HCT116 (cell line): ENCODE measurements around the gene DOK5. TPM values are rescaled to one million over a fixed set of nuclear protein-coding genes. Genes with fewer than 3 reads are reported as not detected.

Experiments used
- ATAC-seq: fragments of 200-7000 bp; cut with Tn5 transposase; 2 replicates; pipeline ENCODE4 v1.9.1; 2020; ENCODE audit warnings: mild to moderate bottlenecking, moderate library complexity
- BruUV-seq: library from RNA; stranded (reverse); fragments of 400-500 nt; replicated peaks from 2 replicates; lab custom pipeline; 2021; lab: Mats Ljungman, UMichigan
- CTCF ChIA-PET: fragments of 300-600 bp; sonication (Branson Sonifier 250); formaldehyde crosslinking; loops from one replicate; lab custom pipeline; 2021; ENCODE audit warnings: antibody characterized with exemption; lab: Charles Lee
- POLR2A ChIA-PET: fragments of 300-600, 350-600 bp; sonication (Branson Sonifier 250); formaldehyde crosslinking; loops from one replicate; lab custom pipeline; 2021; ENCODE audit warnings: antibody characterized with exemption; lab: Charles Lee
- RAD21 ChIA-PET, 2 experiments: fragments of 300-600 bp; sonication (Branson Sonifier 250); formaldehyde crosslinking; loops; one replicate each; lab custom pipeline; 2023; ENCODE audit warnings: low total read pairs in 2 of 2; ENCODE audit not compliant: uncharacterized antibody in 2 of 2, unreplicated experiment in 2 of 2, low non-redundant PET in 1 of 2; lab: Charles Lee
- DNase-seq: peaks from one replicate; pipeline ENCODE4 v3.0.0-alpha.2; 2010; ENCODE audit warnings: low read depth, low spot score
- H2AFZ ChIP-seq: fragments of 200-600 bp; shearing (Covaris generic), sonication (generic); 2 replicates; pipeline ENCODE4 v1.6.1; 2017; ENCODE audit warnings: low read depth, mixed run types, mixed read lengths, antibody characterized with exemption, low read length; ENCODE audit not compliant: poor library complexity, severe bottlenecking
- H3K27ac ChIP-seq: 2 replicates; pipeline ENCODE4 v1.5.1; 2012; ENCODE audit warnings: low read depth, low read length
- H3K27me3 ChIP-seq: fragments of 200-600 bp; sonication (generic); 2 replicates; pipeline ENCODE4 v1.6.1; 2016; ENCODE audit warnings: mixed run types, low read length, mixed read lengths; ENCODE audit not compliant: insufficient read depth
- H3K36me3 ChIP-seq, 2 experiments: fragments of 200-500 bp in 1 of 2; fragments of 200-600 bp in 1 of 2; sonication (Bioruptor generic) in 1 of 2; sonication (generic) in 1 of 2; 2 replicates each; pipeline versions ENCODE4 v1.5.1 to v1.6.1; 2014 to 2016; ENCODE audit warnings: low read length in 2 of 2, inconsistent platforms in 1 of 2, mixed read lengths in 1 of 2, mixed run types in 1 of 2; ENCODE audit not compliant: insufficient read depth in 2 of 2, control insufficient read depth in 1 of 2
- H3K4me1 ChIP-seq, 2 experiments: fragments of 200-600 bp in 1 of 2; sonication (generic) in 1 of 2; 2 replicates each; pipeline versions ENCODE4 v1.5.1 to v1.6.1; 2012 to 2017; ENCODE audit warnings: low read length in 2 of 2, inconsistent platforms in 1 of 2, mild to moderate bottlenecking in 1 of 2, mixed read lengths in 1 of 2, mixed run types in 1 of 2, moderate library complexity in 1 of 2; ENCODE audit not compliant: insufficient read depth in 2 of 2, control insufficient read depth in 1 of 2
- H3K4me2 ChIP-seq: fragments of 200-600 bp; sonication (generic); 2 replicates; pipeline ENCODE4 v1.6.1; 2017; ENCODE audit warnings: mixed run types, low read length, mixed read lengths
- H3K4me3 ChIP-seq, 2 experiments: fragments of 200-600 bp in 1 of 2; sonication (generic) in 1 of 2; replicated peaks in 1 of 2; 2 replicates each; pipeline ENCODE4 v1.5.1; 2011 to 2016; ENCODE audit warnings: low read length in 2 of 2, control low read depth in 1 of 2, low read depth in 1 of 2, mild to moderate bottlenecking in 1 of 2, mixed read lengths in 1 of 2, mixed run types in 1 of 2
- H3K79me2 ChIP-seq: fragments of 200-600 bp; sonication (generic); 2 replicates; pipeline ENCODE4 v1.6.1; 2017; ENCODE audit warnings: mild to moderate bottlenecking, mixed run types, low read length, moderate library complexity, mixed read lengths; ENCODE audit not compliant: insufficient read depth
- H3K9ac ChIP-seq: fragments of 200-600 bp; sonication (generic); 2 replicates; pipeline ENCODE4 v1.6.1; 2016; ENCODE audit warnings: low read length, mixed read lengths
- H3K9me2 ChIP-seq: fragments of 200-600 bp; sonication (generic), shearing (Covaris generic); 2 replicates; pipeline ENCODE4 v1.6.1; 2017; ENCODE audit warnings: mixed run types, mild to moderate bottlenecking, moderate library complexity; ENCODE audit not compliant: insufficient read depth
- H3K9me3 ChIP-seq, 2 experiments: fragments of 200-500 bp in 1 of 2; fragments of 200-600 bp in 1 of 2; sonication (Bioruptor generic) in 1 of 2; sonication (generic) in 1 of 2; 2 replicates each; pipeline ENCODE4 v1.6.1; 2014 to 2017; ENCODE audit warnings: low read length in 2 of 2, mixed read lengths in 2 of 2, inconsistent platforms in 1 of 2, low read depth in 1 of 2, mild to moderate bottlenecking in 1 of 2, mixed run types in 1 of 2, moderate library complexity in 1 of 2; ENCODE audit not compliant: control insufficient read depth in 1 of 2, insufficient read depth in 1 of 2
- H4K20me1 ChIP-seq: fragments of 200-600 bp; sonication (generic), shearing (Covaris generic); 2 replicates; pipeline ENCODE4 v1.6.1; 2017; ENCODE audit warnings: mixed run types, mild to moderate bottlenecking, moderate library complexity; ENCODE audit not compliant: insufficient read depth
- ATF3 ChIP-seq: IDR thresholded peaks from 2 replicates; pipeline ENCODE4 v1.6.1; 2012
- CBX3 ChIP-seq: IDR thresholded peaks from 2 replicates; pipeline ENCODE4 v1.6.1; 2012; ENCODE audit warnings: low read depth
- CEBPB ChIP-seq: IDR thresholded peaks from 2 replicates; pipeline ENCODE4 v1.6.1; 2012; ENCODE audit warnings: low read depth
- CTCF ChIP-seq, 3 experiments: fragments of 200-600 bp in 1 of 3; sonication (generic) in 1 of 3; IDR thresholded peaks in 2 of 3; conservative IDR thresholded peaks in 1 of 3; 2 replicates each; pipeline ENCODE4 v1.5.1; 2012 to 2017; ENCODE audit warnings: low read depth in 2 of 3, low read length in 2 of 3, antibody characterized with exemption in 1 of 3, borderline replicate concordance in 1 of 3, control low read depth in 1 of 3, mild to moderate bottlenecking in 1 of 3, mixed read lengths in 1 of 3, mixed run types in 1 of 3, moderate library complexity in 1 of 3; ENCODE audit not compliant: insufficient read depth in 1 of 3
- EGR1 ChIP-seq: IDR thresholded peaks from 2 replicates; pipeline ENCODE4 v1.6.1; 2012; ENCODE audit warnings: low read depth
- ELF1 ChIP-seq: IDR thresholded peaks from 2 replicates; pipeline ENCODE4 v1.6.1; 2012; ENCODE audit warnings: low read depth, borderline replicate concordance
- EZH2phosphoT487 ChIP-seq: fragments of 200-600 bp; IDR thresholded peaks from 2 replicates; pipeline ENCODE4 v1.6.1; 2018; ENCODE audit warnings: antibody characterized with exemption, borderline replicate concordance
- FOSL1 ChIP-seq: IDR thresholded peaks from 2 replicates; pipeline ENCODE4 v1.6.1; 2012; ENCODE audit warnings: low read depth
- MAX ChIP-seq: IDR thresholded peaks from 2 replicates; pipeline ENCODE4 v1.6.1; 2012
- POLR2A ChIP-seq: IDR thresholded peaks from 2 replicates; pipeline ENCODE4 v1.7.0; 2011; ENCODE audit warnings: borderline replicate concordance; ENCODE audit not compliant: insufficient read depth, insufficient read length; ENCODE audit errors: extremely low read depth
- POLR2AphosphoS5 ChIP-seq: IDR thresholded peaks from 2 replicates; pipeline ENCODE4 v1.6.1; 2011; ENCODE audit warnings: mild to moderate bottlenecking, low read depth, low read length, moderate library complexity
- RAD21 ChIP-seq: IDR thresholded peaks from 2 replicates; pipeline ENCODE4 v1.6.1; 2012; ENCODE audit warnings: low read depth, mild to moderate bottlenecking
- SIN3A ChIP-seq: IDR thresholded peaks from 2 replicates; pipeline ENCODE4 v1.6.1; 2012; ENCODE audit warnings: low read depth
- SP1 ChIP-seq: IDR thresholded peaks from 2 replicates; pipeline ENCODE4 v1.6.1; 2012; ENCODE audit warnings: low read depth
- SRF ChIP-seq: IDR thresholded peaks from 2 replicates; pipeline ENCODE4 v1.6.1; 2012; ENCODE audit warnings: low read depth
- TCF7L2 ChIP-seq: IDR thresholded peaks from 2 replicates; pipeline ENCODE4 v1.7.0; 2011; ENCODE audit warnings: borderline replicate concordance, inconsistent platforms; ENCODE audit not compliant: insufficient read depth, insufficient read length; ENCODE audit errors: extremely low read depth
- YY1 ChIP-seq: IDR thresholded peaks from 2 replicates; pipeline ENCODE4 v1.6.1; 2011; ENCODE audit warnings: low read length, low read depth, moderate library complexity, mild to moderate bottlenecking; ENCODE audit not compliant: insufficient replicate concordance; ENCODE audit errors: extremely low read depth
- ZFX ChIP-seq: fragments of 450-650 bp; IDR thresholded peaks from 2 replicates; pipeline ENCODE4 v1.6.1; 2017
- ZNF274 ChIP-seq: fragments of 200-500 bp; sonication (Bioruptor generic); IDR thresholded peaks from 2 replicates; pipeline ENCODE4 v1.6.1; 2014; ENCODE audit warnings: mild to moderate bottlenecking, low read depth, low read length, inconsistent platforms
- intact Hi-C: fragments of 100-400 bp; cut with micrococcal nuclease; formaldehyde crosslinking; loops from 2 replicates; pipeline ENCODE4 v1.10.0; 2022
- total RNA-seq: library from RNA; stranded (reverse); gene quantifications from one replicate; pipeline ENCODE4 v1.2.1, GENCODE V29; 2021; ENCODE audit not compliant: unreplicated experiment

DOK5 gene
- total RNA-seq, 1 experiment from 2014 or later, result not detected

- POLR2A ChIA-PET, result no interaction called here
- no peak overlapping the region for H3K9ac ChIP-seq
- no peak overlapping the region for H3K27ac ChIP-seq
- RAD21 ChIA-PET, result no interaction called here
- intact Hi-C loops, result no loop called here
- no peak overlapping the region for H3K4me3 ChIP-seq
- H3K27me3 ChIP-seq, result no peaks in the 10 kb centered on the region
- no peaks in the 10 kb centered on the region for H3K4me1 ChIP-seq
- H3K36me3 ChIP-seq, result no peaks in the 10 kb centered on the region
- no peaks in the 10 kb centered on the region for H3K79me2 ChIP-seq
- H3K9me3 ChIP-seq, result no peaks in the 10 kb centered on the region
- H3K9me2 ChIP-seq, result no peaks in the 10 kb centered on the region
- no peak overlapping the region for H2AFZ ChIP-seq
- ATAC-seq (no peak), DNase-seq (no peak)
- H3K4me2 ChIP-seq, result no peak overlapping the region
- CTCF ChIA-PET, result no interaction called here
- no peaks in the 10 kb centered on the region for H4K20me1 ChIP-seq
- no TSS peak for BruUV-seq
- no peak for TF ChIP-seq ATF3
- no peak for TF ChIP-seq SP1
- TF ChIP-seq RAD21, result no peak
- TF ChIP-seq POLR2AphosphoS5, result no peak
- TF ChIP-seq POLR2A, result no peak
- TF ChIP-seq FOSL1, result no peak
- no peak for TF ChIP-seq ZFX
Observed at GRCh38 chr20:54692168-54692887, 216.9 kb downstream of the DOK5 start.

- no TSS peak for BruUV-seq
- H3K9me3 ChIP-seq, result no peaks in the 10 kb centered on the region
- no peak overlapping the region for H3K9ac ChIP-seq
- no peak for ATAC-seq
- no peaks in the 10 kb centered on the region for H3K9me2 ChIP-seq
- ChIA-PET POLR2A (no interaction called here), RAD21 (no interaction called here), CTCF (no interaction called here)
- no peaks in the 10 kb centered on the region for H3K27me3 ChIP-seq
- intact Hi-C loops, result no loop called here
- H3K4me2 ChIP-seq, result no peak overlapping the region
- H3K79me2 ChIP-seq, result no peaks in the 10 kb centered on the region
- no peak overlapping the region for H3K4me3 ChIP-seq
- H4K20me1 ChIP-seq, result no peaks in the 10 kb centered on the region
- no peaks in the 10 kb centered on the region for H3K4me1 ChIP-seq
- H3K36me3 ChIP-seq, result no peaks in the 10 kb centered on the region
- H2AFZ ChIP-seq, result no peak overlapping the region
- TF ChIP-seq EGR1 (no peak), CBX3 (no peak), YY1 (no peak), RAD21 (no peak), CTCF (IDR thresholded peaks at IDR 0.05 in 2 of 3, conservative IDR thresholded peaks at IDR 0.05 in 1 of 3; ENCODE audit: borderline replicate concordance in 1 of 3, insufficient read depth in 1 of 3, low read depth in 2 of 3, low read length in 2 of 3) (no peak), ELF1 (no peak), MAX (no peak), ZFX (no peak), SP1 (no peak), SRF (no peak), ZNF274 (no peak), SIN3A (no peak), TCF7L2 (no peak), EZH2phosphoT487 (no peak), CEBPB (no peak), ATF3 (no peak)
- no peak for DNase-seq
- no peak overlapping the region for H3K27ac ChIP-seq
Observed at GRCh38 chr20:54694516-54694915, 219.1 kb downstream of the DOK5 start.
